IMR-90 (cell line): ENCODE results near the gene EIF3A. TPM values are rescaled to one million over a fixed set of nuclear protein-coding genes. Genes with fewer than 3 reads are reported as not detected.

Experiments used
- ATAC-seq: fragments of 200-7000 bp; cut with Tn5 transposase; 2 replicates; pipeline ENCODE4 v1.9.1; 2020; ENCODE audit warnings: low read depth, mild to moderate bottlenecking, moderate library complexity
- BruUV-seq: library from RNA; stranded (reverse); fragments of 400-500 nt; replicated peaks from 2 replicates; lab custom pipeline; 2021; lab: Mats Ljungman, UMichigan
- CTCF ChIA-PET: fragments of 300-600 bp; formaldehyde crosslinking; extraction: SDS; loops from one replicate; lab custom pipeline; 2021; ENCODE audit warnings: antibody characterized with exemption; lab: Yijun Ruan, JAX
- POLR2A ChIA-PET: fragments of 300-600 bp; sonication (Branson Sonifier 250); formaldehyde crosslinking; loops from one replicate; lab custom pipeline; 2022; ENCODE audit warnings: antibody characterized with exemption; ENCODE audit not compliant: unreplicated experiment; lab: Charles Lee
- DNase-seq: peaks from one replicate; pipeline ENCODE4 v3.0.0; 2013
- H2AFZ ChIP-seq: replicated peaks from 2 replicates; pipeline ENCODE3; 2013; ENCODE audit warnings: low read length, mild to moderate bottlenecking; ENCODE audit not compliant: poor library complexity
- H2AK5ac ChIP-seq: 2 replicates; pipeline ENCODE4 v1.6.1; 2013; ENCODE audit warnings: low read depth, low read length, inconsistent platforms
- H2AK9ac ChIP-seq: replicated peaks from 2 replicates; pipeline ENCODE3; 2013; ENCODE audit warnings: mild to moderate bottlenecking, low read depth, low read length, moderate library complexity; ENCODE audit not compliant: poor library complexity
- H2BK120ac ChIP-seq: 2 replicates; pipeline ENCODE4 v1.6.1; 2013; ENCODE audit warnings: low read depth, low read length, inconsistent platforms
- H2BK15ac ChIP-seq: 3 replicates; pipeline ENCODE4 v1.6.1; 2013; ENCODE audit warnings: low read depth, low read length, inconsistent platforms
- H2BK20ac ChIP-seq: 2 replicates; pipeline ENCODE4 v1.6.1; 2013; ENCODE audit warnings: low read depth, mild to moderate bottlenecking, inconsistent platforms, low read length, moderate library complexity
- H2BK5ac ChIP-seq: 2 replicates; pipeline ENCODE4 v1.6.1; 2013; ENCODE audit warnings: mild to moderate bottlenecking, low read depth, low read length, inconsistent platforms; ENCODE audit not compliant: poor library complexity, severe bottlenecking
- H3K14ac ChIP-seq: replicated peaks from 2 replicates; pipeline ENCODE4 v1.6.1; 2013; ENCODE audit warnings: low read depth, low read length, inconsistent platforms
- H3K18ac ChIP-seq: 2 replicates; pipeline ENCODE4 v1.6.1; 2013; ENCODE audit warnings: low read depth, low read length, control low read depth
- H3K23ac ChIP-seq: 2 replicates; pipeline ENCODE4 v1.6.1; 2013; ENCODE audit warnings: low read depth, low read length, inconsistent platforms
- H3K27ac ChIP-seq: 2 replicates; pipeline ENCODE4 v1.5.1; 2013; ENCODE audit warnings: mild to moderate bottlenecking, control low read depth, low read length; ENCODE audit not compliant: insufficient read depth
- H3K27me3 ChIP-seq: 2 replicates; pipeline ENCODE4 v1.6.1; 2013; ENCODE audit warnings: low read length; ENCODE audit not compliant: control insufficient read depth, insufficient read depth
- H3K36me3 ChIP-seq: 2 replicates; pipeline ENCODE4 v1.6.1; 2013; ENCODE audit warnings: low read length, mixed read lengths; ENCODE audit not compliant: control insufficient read depth, insufficient read depth
- H3K4ac ChIP-seq: 2 replicates; pipeline ENCODE4 v1.6.1; 2013; ENCODE audit warnings: low read depth, low read length, inconsistent platforms
- H3K4me1 ChIP-seq: 2 replicates; pipeline ENCODE4 v1.6.1; 2013; ENCODE audit warnings: low read length, mixed read lengths; ENCODE audit not compliant: control insufficient read depth, insufficient read depth
- H3K4me2 ChIP-seq: 2 replicates; pipeline ENCODE4 v1.6.1; 2013; ENCODE audit warnings: low read depth, mild to moderate bottlenecking, control low read depth, low read length, moderate library complexity
- H3K4me3 ChIP-seq: 2 replicates; pipeline ENCODE4 v1.5.1; 2013; ENCODE audit warnings: low read depth, mild to moderate bottlenecking, control low read depth, low read length, moderate library complexity; ENCODE audit not compliant: insufficient read depth
- H3K56ac ChIP-seq: 2 replicates; pipeline ENCODE4 v1.6.1; 2013; ENCODE audit warnings: low read length, inconsistent platforms; ENCODE audit not compliant: insufficient read depth; ENCODE audit errors: extremely low read depth
- H3K79me1 ChIP-seq, 2 experiments: 2 replicates each; pipeline ENCODE4 v1.6.1; 2013; ENCODE audit warnings: low read length in 2 of 2, inconsistent platforms in 1 of 2, low read depth in 1 of 2
- H3K9ac ChIP-seq: 2 replicates; pipeline ENCODE4 v1.6.1; 2013; ENCODE audit warnings: low read depth, low read length, control low read depth
- H3K9me1 ChIP-seq: 2 replicates; pipeline ENCODE4 v1.6.1; 2013; ENCODE audit warnings: low read length, inconsistent platforms; ENCODE audit not compliant: insufficient read depth
- H3K9me3 ChIP-seq: 2 replicates; pipeline ENCODE4 v1.6.1; 2013; ENCODE audit warnings: low read length; ENCODE audit not compliant: control insufficient read depth, insufficient read depth
- H4K20me1 ChIP-seq: 2 replicates; pipeline ENCODE4 v1.6.1; 2013; ENCODE audit warnings: low read length, inconsistent platforms; ENCODE audit not compliant: insufficient read depth
- H4K5ac ChIP-seq: 2 replicates; pipeline ENCODE4 v1.6.1; 2013; ENCODE audit warnings: mild to moderate bottlenecking, low read depth, low read length, control low read depth
- H4K8ac ChIP-seq, 2 experiments: 2 replicates each; pipeline ENCODE4 v1.6.1; 2013; ENCODE audit warnings: low read depth in 2 of 2, low read length in 2 of 2, control low read depth in 1 of 2, inconsistent platforms in 1 of 2
- H4K91ac ChIP-seq: 2 replicates; pipeline ENCODE4 v1.6.1; 2013; ENCODE audit warnings: low read depth, low read length, inconsistent platforms; ENCODE audit not compliant: insufficient read depth
- BHLHE40 ChIP-seq: fragments of 150-350 bp; IDR thresholded peaks from 2 replicates; pipeline ENCODE4 v1.6.1; 2016; ENCODE audit warnings: mild to moderate bottlenecking, low read depth, low read length
- CEBPB ChIP-seq: IDR thresholded peaks from 2 replicates; pipeline ENCODE4 v1.6.1; 2012; ENCODE audit warnings: low read depth, low read length, improper control_type of control experiment
- CHD1 ChIP-seq: IDR thresholded peaks from 2 replicates; pipeline ENCODE4 v1.6.1; 2012; ENCODE audit warnings: low read depth, low read length, improper control_type of control experiment
- FOS ChIP-seq: fragments of 150-350 bp; IDR thresholded peaks from 2 replicates; pipeline ENCODE4 v1.6.1; 2016; ENCODE audit warnings: low read depth, low read length
- MAFK ChIP-seq: IDR thresholded peaks from 2 replicates; pipeline ENCODE4 v1.6.1; 2012; ENCODE audit warnings: low read depth, low read length, improper control_type of control experiment
- MAZ ChIP-seq: IDR thresholded peaks from 2 replicates; pipeline ENCODE4 v1.6.1; 2012; ENCODE audit warnings: low read depth, mild to moderate bottlenecking, low read length, improper control_type of control experiment, moderate library complexity, borderline replicate concordance
- MXI1 ChIP-seq: IDR thresholded peaks from 2 replicates; pipeline ENCODE4 v1.6.1; 2012; ENCODE audit warnings: low read depth, mild to moderate bottlenecking, low read length, moderate library complexity, borderline replicate concordance
- RAD21 ChIP-seq: IDR thresholded peaks from 2 replicates; pipeline ENCODE4 v1.6.1; 2012; ENCODE audit warnings: low read length, improper control_type of control experiment
- RFX5 ChIP-seq: IDR thresholded peaks from 2 replicates; pipeline ENCODE4 v1.8.0; 2012; ENCODE audit warnings: low read depth, mild to moderate bottlenecking, low read length, moderate library complexity
- SMC3 ChIP-seq: fragments of 150-350 bp; IDR thresholded peaks from 2 replicates; pipeline ENCODE4 v1.6.1; 2016; ENCODE audit warnings: low read depth, mild to moderate bottlenecking, antibody characterized with exemption, low read length, moderate library complexity
- WGBS, 2 experiments: methylation state at CpG; one replicate each; pipeline versions ENCODE4 v1.1.5 to v1.1.7; 2013; ENCODE audit warnings: missing lambda C conversion rate in 2 of 2; ENCODE audit not compliant: insufficient read length in 1 of 2; ENCODE audit errors: extremely low coverage in 2 of 2; 5-methylcytosine and 5-hydroxymethylcytosine counted together
- dilution Hi-C: fragments of 300-500 bp; cut with HindIII; formaldehyde crosslinking; loops from one replicate; pipeline ENCODE4 v1.14.3; 2018; ENCODE audit warnings: low sequenced_read_pairs; ENCODE audit not compliant: unreplicated experiment
- in situ Hi-C: fragments of 300-500 bp; cut with MboI; formaldehyde crosslinking; loops from 3 replicates; pipeline ENCODE4 v1.14.3; 2019; ENCODE audit warnings: low sequenced_read_pairs, inconsistent platforms, mixed read lengths
- intact Hi-C: fragments of 100-400 bp; cut with micrococcal nuclease; formaldehyde crosslinking; loops from 2 replicates; pipeline ENCODE4 v1.10.0; 2022
- polyA plus RNA-seq, 3 experiments: library from polyadenylated mRNA; depleted of rRNA; stranded (reverse); fragments of >200 nt; gene quantifications; 2 replicates each; pipeline ENCODE4 v1.2.3, GENCODE V29; 2012; ENCODE audit warnings: low replicate concordance in 1 of 3
- total RNA-seq: library from RNA; depleted of rRNA; stranded (reverse); fragments of >200 nt; gene quantifications from 2 replicates; pipeline ENCODE4 v1.2.3, GENCODE V29; 2012
- TF ChIP-seq, protein P1 (sequence below): fragments of 150-350 bp; IDR thresholded peaks from 2 replicates; pipeline ENCODE4 v1.6.1; 2017; ENCODE audit warnings: mild to moderate bottlenecking, antibody characterized with exemption, low read length, low read depth
- TF ChIP-seq, protein P2 (sequence below): conservative IDR thresholded peaks from 2 replicates; pipeline ENCODE4 v1.5.1; 2012; ENCODE audit warnings: mild to moderate bottlenecking, low read depth, low read length, improper control_type of control experiment
- TF ChIP-seq, protein P3 (sequence below): fragments of 150-350 bp; IDR thresholded peaks from 2 replicates; pipeline ENCODE4 v1.6.1; 2016; ENCODE audit warnings: low read depth, mild to moderate bottlenecking, low read length, moderate library complexity, borderline replicate concordance

Gene EIF3A
- total and polyA plus RNA-seq, 2 of the 4 experiments (the other 2 are of a cell fraction), result 49.6 to 145 TPM

GRCh38 chr10:119101366-119102098, 20.9 kb upstream of the EIF3A start:
- no peaks in the 10 kb centered on the region for H3K27me3 ChIP-seq
- H3K9ac ChIP-seq, result no peak overlapping the region
- no peak overlapping the region for H4K91ac ChIP-seq
- H3K27ac ChIP-seq, result no peak overlapping the region
- no peak overlapping the region for H2BK120ac ChIP-seq
- H3K4ac ChIP-seq, result no peak overlapping the region
- no peak overlapping the region for H2BK20ac ChIP-seq
- no peak overlapping the region for H2BK5ac ChIP-seq
- H3K9me1 ChIP-seq, result peaks cover 5% of the 10 kb centered on the region; the same call in 1 of the 2 replicates
- H3K23ac ChIP-seq, result no peak overlapping the region
- ATAC-seq (no peak), DNase-seq (no peak)
- H2AK9ac ChIP-seq, result no peak overlapping the region
- H4K8ac ChIP-seq, result no peak overlapping the region
- no peak for TF ChIP-seq RAD21
- TF ChIP-seq SMC3, result no peak
- no peak for TF ChIP-seq CHD1
- TF ChIP-seq MXI1, result no peak
- TF ChIP-seq, protein P1, sequence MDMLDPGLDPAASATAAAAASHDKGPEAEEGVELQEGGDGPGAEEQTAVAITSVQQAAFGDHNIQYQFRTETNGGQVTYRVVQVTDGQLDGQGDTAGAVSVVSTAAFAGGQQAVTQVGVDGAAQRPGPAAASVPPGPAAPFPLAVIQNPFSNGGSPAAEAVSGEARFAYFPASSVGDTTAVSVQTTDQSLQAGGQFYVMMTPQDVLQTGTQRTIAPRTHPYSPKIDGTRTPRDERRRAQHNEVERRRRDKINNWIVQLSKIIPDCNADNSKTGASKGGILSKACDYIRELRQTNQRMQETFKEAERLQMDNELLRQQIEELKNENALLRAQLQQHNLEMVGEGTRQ, result no peak
- TF ChIP-seq, protein P2, sequence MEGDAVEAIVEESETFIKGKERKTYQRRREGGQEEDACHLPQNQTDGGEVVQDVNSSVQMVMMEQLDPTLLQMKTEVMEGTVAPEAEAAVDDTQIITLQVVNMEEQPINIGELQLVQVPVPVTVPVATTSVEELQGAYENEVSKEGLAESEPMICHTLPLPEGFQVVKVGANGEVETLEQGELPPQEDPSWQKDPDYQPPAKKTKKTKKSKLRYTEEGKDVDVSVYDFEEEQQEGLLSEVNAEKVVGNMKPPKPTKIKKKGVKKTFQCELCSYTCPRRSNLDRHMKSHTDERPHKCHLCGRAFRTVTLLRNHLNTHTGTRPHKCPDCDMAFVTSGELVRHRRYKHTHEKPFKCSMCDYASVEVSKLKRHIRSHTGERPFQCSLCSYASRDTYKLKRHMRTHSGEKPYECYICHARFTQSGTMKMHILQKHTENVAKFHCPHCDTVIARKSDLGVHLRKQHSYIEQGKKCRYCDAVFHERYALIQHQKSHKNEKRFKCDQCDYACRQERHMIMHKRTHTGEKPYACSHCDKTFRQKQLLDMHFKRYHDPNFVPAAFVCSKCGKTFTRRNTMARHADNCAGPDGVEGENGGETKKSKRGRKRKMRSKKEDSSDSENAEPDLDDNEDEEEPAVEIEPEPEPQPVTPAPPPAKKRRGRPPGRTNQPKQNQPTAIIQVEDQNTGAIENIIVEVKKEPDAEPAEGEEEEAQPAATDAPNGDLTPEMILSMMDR, result no peak
- TF ChIP-seq MAFK, result no peak
- TF ChIP-seq, protein P3, sequence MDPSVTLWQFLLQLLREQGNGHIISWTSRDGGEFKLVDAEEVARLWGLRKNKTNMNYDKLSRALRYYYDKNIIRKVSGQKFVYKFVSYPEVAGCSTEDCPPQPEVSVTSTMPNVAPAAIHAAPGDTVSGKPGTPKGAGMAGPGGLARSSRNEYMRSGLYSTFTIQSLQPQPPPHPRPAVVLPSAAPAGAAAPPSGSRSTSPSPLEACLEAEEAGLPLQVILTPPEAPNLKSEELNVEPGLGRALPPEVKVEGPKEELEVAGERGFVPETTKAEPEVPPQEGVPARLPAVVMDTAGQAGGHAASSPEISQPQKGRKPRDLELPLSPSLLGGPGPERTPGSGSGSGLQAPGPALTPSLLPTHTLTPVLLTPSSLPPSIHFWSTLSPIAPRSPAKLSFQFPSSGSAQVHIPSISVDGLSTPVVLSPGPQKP, result no peak
- no peak for TF ChIP-seq BHLHE40
- TF ChIP-seq MAZ, result no peak
- no peak for TF ChIP-seq FOS
- no peak for TF ChIP-seq RFX5
- TF ChIP-seq CEBPB, result no peak
- H3K4me2 ChIP-seq, result no peak overlapping the region
- peaks cover 4% of the 10 kb centered on the region; the same call in 1 of the 2 replicates for H4K20me1 ChIP-seq
- H3K4me1 ChIP-seq, result peaks cover 4% of the 10 kb centered on the region; the same call in 1 of the 2 replicates
- 100% methylated on average over 1 of the region's 10 CpGs; no CpG with 5 or more reads in 1 of the 2 experiments for WGBS, 2 experiments
- H2AK5ac ChIP-seq, result no peak overlapping the region
- H2AFZ ChIP-seq, result no peak overlapping the region
- in situ Hi-C loops (no loop called here), intact Hi-C loops (no loop called here), dilution Hi-C loops (no loop called here)
- no peaks in the 10 kb centered on the region for H3K9me3 ChIP-seq
- H3K36me3 ChIP-seq, result no peaks in the 10 kb centered on the region; the same call in 1 of the 2 replicates
- H2BK15ac ChIP-seq, result no peak overlapping the region
- ChIA-PET CTCF (interaction anchor here (0.6 kb wide), 1 partner anchor 14 kb away, joined by 3 read pairs; no protein-coding TSS in a partner anchor), POLR2A (interaction anchor here (0.6 kb wide), 1 partner anchor 109 kb away, joined by 6 read pairs; no protein-coding TSS in a partner anchor)
- no peak overlapping the region for H3K56ac ChIP-seq
- BruUV-seq, result no TSS peak
- H3K4me3 ChIP-seq, result no peak overlapping the region
- H3K18ac ChIP-seq, result no peak overlapping the region
- H3K79me1 ChIP-seq, result peaks cover 12 to 20% of the 10 kb centered on the region in 2 experiments
- H4K5ac ChIP-seq, result no peak overlapping the region
- no peak overlapping the region for H3K14ac ChIP-seq
